ENCODE measurements around the gene PNPLA5. TPM values are rescaled to one million over a fixed set of nuclear protein-coding genes. Genes with fewer than 3 reads are reported as not detected.

Gene PNPLA5
- total and polyA plus RNA-seq, 2 of the 13 experiments (the other 11 are each of a cell fraction or from before 2014, with no cell fraction given): not detected

GRCh38 chr22:43881091-43882061 lies 10.4 kb downstream of the PNPLA5 start (continued):
- TF ChIP-seq, protein P1, sequence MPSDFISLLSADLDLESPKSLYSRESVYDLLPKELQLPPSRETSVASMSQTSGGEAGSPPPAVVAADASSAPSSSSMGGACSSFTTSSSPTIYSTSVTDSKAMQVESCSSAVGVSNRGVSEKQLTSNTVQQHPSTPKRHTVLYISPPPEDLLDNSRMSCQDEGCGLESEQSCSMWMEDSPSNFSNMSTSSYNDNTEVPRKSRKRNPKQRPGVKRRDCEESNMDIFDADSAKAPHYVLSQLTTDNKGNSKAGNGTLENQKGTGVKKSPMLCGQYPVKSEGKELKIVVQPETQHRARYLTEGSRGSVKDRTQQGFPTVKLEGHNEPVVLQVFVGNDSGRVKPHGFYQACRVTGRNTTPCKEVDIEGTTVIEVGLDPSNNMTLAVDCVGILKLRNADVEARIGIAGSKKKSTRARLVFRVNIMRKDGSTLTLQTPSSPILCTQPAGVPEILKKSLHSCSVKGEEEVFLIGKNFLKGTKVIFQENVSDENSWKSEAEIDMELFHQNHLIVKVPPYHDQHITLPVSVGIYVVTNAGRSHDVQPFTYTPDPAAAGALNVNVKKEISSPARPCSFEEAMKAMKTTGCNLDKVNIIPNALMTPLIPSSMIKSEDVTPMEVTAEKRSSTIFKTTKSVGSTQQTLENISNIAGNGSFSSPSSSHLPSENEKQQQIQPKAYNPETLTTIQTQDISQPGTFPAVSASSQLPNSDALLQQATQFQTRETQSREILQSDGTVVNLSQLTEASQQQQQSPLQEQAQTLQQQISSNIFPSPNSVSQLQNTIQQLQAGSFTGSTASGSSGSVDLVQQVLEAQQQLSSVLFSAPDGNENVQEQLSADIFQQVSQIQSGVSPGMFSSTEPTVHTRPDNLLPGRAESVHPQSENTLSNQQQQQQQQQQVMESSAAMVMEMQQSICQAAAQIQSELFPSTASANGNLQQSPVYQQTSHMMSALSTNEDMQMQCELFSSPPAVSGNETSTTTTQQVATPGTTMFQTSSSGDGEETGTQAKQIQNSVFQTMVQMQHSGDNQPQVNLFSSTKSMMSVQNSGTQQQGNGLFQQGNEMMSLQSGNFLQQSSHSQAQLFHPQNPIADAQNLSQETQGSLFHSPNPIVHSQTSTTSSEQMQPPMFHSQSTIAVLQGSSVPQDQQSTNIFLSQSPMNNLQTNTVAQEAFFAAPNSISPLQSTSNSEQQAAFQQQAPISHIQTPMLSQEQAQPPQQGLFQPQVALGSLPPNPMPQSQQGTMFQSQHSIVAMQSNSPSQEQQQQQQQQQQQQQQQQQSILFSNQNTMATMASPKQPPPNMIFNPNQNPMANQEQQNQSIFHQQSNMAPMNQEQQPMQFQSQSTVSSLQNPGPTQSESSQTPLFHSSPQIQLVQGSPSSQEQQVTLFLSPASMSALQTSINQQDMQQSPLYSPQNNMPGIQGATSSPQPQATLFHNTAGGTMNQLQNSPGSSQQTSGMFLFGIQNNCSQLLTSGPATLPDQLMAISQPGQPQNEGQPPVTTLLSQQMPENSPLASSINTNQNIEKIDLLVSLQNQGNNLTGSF (CRISPR knock-in tag; IDR thresholded peaks at IDR 0.05): no peak
- TF ChIP-seq ZNF562 (CRISPR knock-in tag; IDR thresholded peaks at IDR 0.05; ENCODE audit: borderline replicate concordance): no peak
- no peak for TF ChIP-seq ZFYVE20 (CRISPR knock-in tag; IDR thresholded peaks at IDR 0.05; ENCODE audit: borderline replicate concordance, low read depth)
- TF ChIP-seq, protein P2, sequence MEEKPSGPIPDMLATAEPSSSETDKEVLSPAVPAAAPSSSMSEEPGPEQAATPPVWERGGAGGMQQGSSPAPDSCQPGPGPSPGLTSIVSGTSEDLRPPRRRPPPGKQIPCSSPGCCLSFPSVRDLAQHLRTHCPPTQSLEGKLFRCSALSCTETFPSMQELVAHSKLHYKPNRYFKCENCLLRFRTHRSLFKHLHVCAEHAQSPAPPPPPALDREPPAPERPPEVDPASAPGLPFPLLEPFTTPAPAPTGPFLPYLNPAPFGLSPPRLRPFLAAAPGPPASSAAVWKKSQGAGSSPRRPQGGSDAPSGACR (CRISPR knock-in tag; IDR thresholded peaks at IDR 0.05): no peak
- TF ChIP-seq ZFP36L2 (CRISPR knock-in tag; IDR thresholded peaks at IDR 0.05): no peak
- TF ChIP-seq ZNF790 (CRISPR knock-in tag; IDR thresholded peaks at IDR 0.05; ENCODE audit: borderline replicate concordance): no peak
- TF ChIP-seq ZBTB25 (CRISPR knock-in tag; IDR thresholded peaks at IDR 0.05): no peak
- no peak for TF ChIP-seq REPIN1 (CRISPR knock-in tag; IDR thresholded peaks at IDR 0.05; ENCODE audit: borderline replicate concordance, low read depth)
- TF ChIP-seq POLR2AphosphoS5 (IDR thresholded peaks at IDR 0.05; ENCODE audit: low read depth, low read length): no peak

Measured in HepG2 (cell line).